ENCODE measurements around the gene FKBP1B. TPM values are rescaled to one million over a fixed set of nuclear protein-coding genes. Genes with fewer than 3 reads are reported as not detected.

FKBP1B gene
- polyA plus RNA-seq, 2 of the 4 experiments (the other 2 are of a cell fraction) = 8.5 to 16.1 TPM

GRCh38 chr2:24075915-24076848 is 26.6 kb downstream of the FKBP1B start, which contains the start of gene SF3B6 (continued):
- TF ChIP-seq FOSB (CRISPR knock-in tag; IDR thresholded peaks at IDR 0.05) (no peak), ELK1 (IDR thresholded peaks at IDR 0.05; ENCODE audit: low read depth, low read length) (peak; percentile 93)

- WGBS (ENCODE audit: missing lambda C conversion rate) = 64% methylated on average over 34 of the region's 41 CpGs
- DNase-seq (ENCODE audit: low read depth in 1 of 2, low spot score in 1 of 2) = no peak
- ChIA-PET POLR2A (interaction anchor here (0.6 to 2.8 kb wide), 12 partner anchors 8 to 628 kb away, joined by 3 to 72 read pairs (median 7); partner anchors contain the start of genes ATAD2B, FAM228B, FKBP1B and PFN4), CTCF (interaction anchor here (0.6 to 2.9 kb wide), 8 partner anchors 7 to 229 kb away, joined by 3 to 13 read pairs (median 4); partner anchors contain the start of genes ATAD2B and TP53I3)
- peak overlapping the region; percentile 82 for H3K4me3 ChIP-seq
- no peaks in the 10 kb centered on the region for H3K9me3 ChIP-seq
- TF ChIP-seq TP53 (CRISPR knock-in tag; IDR thresholded peaks at IDR 0.05) = peak; percentile 15; the same call in 1 of the 2 replicates
- 0 out of 2 replicates have a peak, but pooled peaks have one; percentile 18 for TF ChIP-seq PHF8 (IDR thresholded peaks at IDR 0.05; ENCODE audit: borderline replicate concordance, low read depth)
- TF ChIP-seq NR3C1 (IDR thresholded peaks at IDR 0.05) = no peak
- peak overlapping the region; percentile 72 for H3K4me2 ChIP-seq
- peak; percentile 50 to 58; a peak in 4 of 6 replicates for ATAC-seq
- FAIRE-seq = no peak
- peak overlapping the region; percentile 84 to 85 for H3K27ac ChIP-seq
- H3K4me1 ChIP-seq = peaks cover 27% of the 10 kb centered on the region
Measured at GRCh38 chr2:24076849-24077534, 27.5 kb downstream of the FKBP1B start.

GRCh38 chr2:24077535-24077877 is 28.0 kb downstream of the FKBP1B start:
- Histone ChIP-seq H3K9me3 (no peaks in the 10 kb centered on the region), H3K4me3 (no peak overlapping the region), H3K4me1 (peaks cover 32% of the 10 kb centered on the region), H3K4me2 (peak overlapping the region; percentile 72), H3K27ac (peak overlapping the region; percentile 84 to 85; a peak in 3 of 6 replicates)
- POLR2A ChIA-PET = interaction anchor here (2.8 kb wide), 1 partner anchor 151 kb away, joined by 72 read pairs; the partner anchor contains the start of gene ATAD2B
- ATAC-seq (no peak), DNase-seq (ENCODE audit: low read depth in 1 of 2, low spot score in 1 of 2) (no peak), FAIRE-seq (no peak)
- CTCF ChIA-PET = interaction anchor here (1.1 to 2.9 kb wide), 3 partner anchors 87 to 200 kb away, joined by 3 to 13 read pairs (median 4); partner anchors contain the start of gene ATAD2B
- peak; percentile 77; the same call in 1 of the 2 replicates for TF ChIP-seq POLR2AphosphoS2 (conservative IDR thresholded peaks at IDR 0.05; ENCODE audit: low read length)
- no peak for TF ChIP-seq CBX8 (IDR thresholded peaks at IDR 0.05)
- no peak for TF ChIP-seq EHF (CRISPR knock-in tag; IDR thresholded peaks at IDR 0.05)
- TF ChIP-seq MAFK (IDR thresholded peaks at IDR 0.05; ENCODE audit: partially characterized antibody) = no peak
- no peak for TF ChIP-seq MAZ (IDR thresholded peaks at IDR 0.05; ENCODE audit: borderline replicate concordance, low read depth, low read length)
- WGBS (ENCODE audit: missing lambda C conversion rate) = 81% methylated on average over 9 of the region's 9 CpGs

- no peak for ATAC-seq
- no peak overlapping the region for H3K4me2 ChIP-seq
- H3K27ac ChIP-seq = no peak overlapping the region
- peaks cover 36% of the 10 kb centered on the region for H3K4me1 ChIP-seq
- DNase-seq (ENCODE audit: low read depth in 1 of 2, low spot score in 1 of 2) = no peak
- CTCF ChIA-PET = interaction anchor here (1.7 to 2.9 kb wide), 3 partner anchors 86 to 151 kb away, joined by 4 to 13 read pairs (median 13); partner anchors contain the start of gene ATAD2B
- POLR2A ChIA-PET = interaction anchor here (2.8 kb wide), 1 partner anchor 151 kb away, joined by 72 read pairs; the partner anchor contains the start of gene ATAD2B
- TF ChIP-seq TFCP2L1 (CRISPR knock-in tag; IDR thresholded peaks at IDR 0.05) (no peak), EHF (CRISPR knock-in tag; IDR thresholded peaks at IDR 0.05) (no peak), MYC (IDR thresholded peaks at IDR 0.05; ENCODE audit: borderline replicate concordance, low read length) (no peak), TP53 (CRISPR knock-in tag; IDR thresholded peaks at IDR 0.05) (no peak), CHD4 (IDR thresholded peaks at IDR 0.05; ENCODE audit: borderline replicate concordance) (no peak), ESRRA (IDR thresholded peaks at IDR 0.05; ENCODE audit: borderline replicate concordance, low read length) (no peak), PHF8 (IDR thresholded peaks at IDR 0.05; ENCODE audit: borderline replicate concordance, low read depth) (no peak), HDAC2 (IDR thresholded peaks at IDR 0.05) (no peak), POLR2AphosphoS2 (conservative IDR thresholded peaks at IDR 0.05; ENCODE audit: low read length) (no peak), RFX5 (IDR thresholded peaks at IDR 0.05) (no peak), HOXA7 (CRISPR knock-in tag; IDR thresholded peaks at IDR 0.05) (no peak), RAD21 (conservative IDR thresholded peaks at IDR 0.05 in 1 of 2, IDR thresholded peaks at IDR 0.05 in 1 of 2) (no peak), HMGXB4 (CRISPR knock-in tag; IDR thresholded peaks at IDR 0.05; ENCODE audit: borderline replicate concordance) (no peak), MAZ (IDR thresholded peaks at IDR 0.05; ENCODE audit: borderline replicate concordance, low read depth, low read length) (no peak), ZC3H11A (IDR thresholded peaks at IDR 0.05) (no peak), ATOH8 (CRISPR knock-in tag; IDR thresholded peaks at IDR 0.05; ENCODE audit: low read depth) (no peak), SREBF2 (IDR thresholded peaks at IDR 0.05) (no peak)
- H3K9me3 ChIP-seq = no peaks in the 10 kb centered on the region
- H3K4me3 ChIP-seq = no peak overlapping the region
- WGBS (ENCODE audit: missing lambda C conversion rate) = 84% methylated on average over 2 of the region's 2 CpGs
- no peak for FAIRE-seq
Measured at GRCh38 chr2:24077879-24078278, 28.3 kb downstream of the FKBP1B start.

Data from A549 (cell line).